ENCODE results near the gene SERP2. TPM values are rescaled to one million over a fixed set of nuclear protein-coding genes. Genes with fewer than 3 reads are reported as not detected.
"Not testable (repeated sequence)": the region's sequence is repeated elsewhere in the genome, so short reads cannot be mapped to it uniquely, and the experiment has no call there.

SERP2 gene
- total RNA-seq (2021; ENCODE audit: unreplicated experiment) (not detected), Bru-seq, nascent RNA (not detected), BruChase-seq, experiment 1, labeled RNA remaining after a 6-hour chase (percentile 7 among the genes with signal in this experiment), BruChase-seq, experiment 2, labeled RNA remaining after a 2-hour chase (percentile 4 among the genes with signal in this experiment)
- not detected in 2 replicates for polyA plus RNA-seq (2012)
- long read RNA-seq, result 0 reads

DNA sequence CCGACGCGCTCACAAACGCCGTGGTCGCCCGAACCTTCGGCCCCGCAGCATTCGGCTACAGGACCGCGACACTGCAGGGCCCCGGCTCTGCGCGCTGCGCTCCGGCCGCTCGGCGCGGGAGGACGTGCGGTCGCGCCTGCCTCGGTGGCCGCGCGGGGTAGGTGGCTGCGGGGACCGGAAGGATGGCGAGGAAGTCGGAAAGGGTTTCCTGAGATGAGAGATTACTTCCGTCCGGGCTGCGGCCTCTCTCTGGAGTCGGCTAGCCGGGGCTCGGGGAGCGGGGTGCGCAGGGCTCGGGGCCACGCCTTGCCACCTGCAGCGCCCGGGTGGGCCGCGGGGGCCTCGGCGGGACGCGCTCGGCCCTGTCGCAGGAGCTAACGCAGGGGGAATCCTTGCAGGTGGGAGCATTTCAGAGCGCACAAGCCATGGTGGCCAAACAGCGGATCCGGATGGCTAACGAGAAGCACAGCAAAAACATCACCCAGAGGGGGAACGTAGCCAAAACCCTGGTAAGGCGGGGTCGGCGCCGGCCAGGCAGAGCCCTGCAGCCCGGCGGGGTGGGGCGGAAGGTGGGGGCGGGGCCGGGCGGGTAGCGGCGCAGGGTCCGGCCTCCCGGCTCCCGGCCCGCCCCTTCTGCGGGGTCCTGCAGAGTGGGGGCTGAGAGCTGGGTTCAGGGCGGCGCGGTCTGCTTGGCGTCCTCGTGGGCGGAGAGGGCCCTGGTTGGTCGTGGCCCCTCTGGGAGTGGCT, at the start of gene SERP2:
Gene SERP2, plus strand, starts transcription at position 224 of the 747 bp plus-strand sequence. Its CDS starts 202 bp downstream, at position 426.
- Histone ChIP-seq H3K79me2 (ENCODE audit: insufficient read depth, low read length) (no peaks in the 10 kb centered on the region), H3K4me3 (replicated peaks in 1 of 2; ENCODE audit: low read depth in 1 of 2, low read length in 2 of 2) (no peak within 1 kb of the TSS), H2AFZ (ENCODE audit: low read depth, low read length, poor library complexity, severe bottlenecking) (no peak within 1 kb of the TSS), H3K9me3 (ENCODE audit: control insufficient read depth in 1 of 2, insufficient read depth in 1 of 2, low read depth in 1 of 2, low read length in 2 of 2) (no peaks in the 10 kb centered on the region), H4K20me1 (ENCODE audit: insufficient read depth) (no peaks in the 10 kb centered on the region), H3K4me1 (ENCODE audit: control insufficient read depth in 1 of 2, insufficient read depth in 2 of 2, low read length in 2 of 2) (peaks cover 0 to 6% of the 10 kb centered on the region in 2 experiments; a peak in 2 of 4 replicates), H3K27me3 (ENCODE audit: insufficient read depth, low read length) (no peaks in the 10 kb centered on the region), H3K36me3 (ENCODE audit: control insufficient read depth in 1 of 2, insufficient read depth in 2 of 2, low read length in 2 of 2) (no peaks in the 10 kb centered on the region), H3K9me2 (ENCODE audit: insufficient read depth) (no peaks in the 10 kb centered on the region), H3K4me2 (ENCODE audit: low read length) (no peak within 1 kb of the TSS), H3K27ac (ENCODE audit: low read depth, low read length) (no peak within 1 kb of the TSS), H3K9ac (ENCODE audit: low read length) (no peak within 1 kb of the TSS)
- ATAC-seq, result no peak
- TF ChIP-seq CEBPB (IDR thresholded peaks at IDR 0.05; ENCODE audit: low read depth) (no peak), EZH2 (IDR thresholded peaks at IDR 0.05) (no peak), RAD21 (IDR thresholded peaks at IDR 0.05; ENCODE audit: low read depth) (no peak), YY1 (IDR thresholded peaks at IDR 0.05; ENCODE audit: extremely low read depth, insufficient replicate concordance, low read depth, low read length) (no peak), POLR2A (IDR thresholded peaks at IDR 0.05; ENCODE audit: borderline replicate concordance, extremely low read depth, insufficient read depth, insufficient read length) (no peak), POLR2AphosphoS5 (IDR thresholded peaks at IDR 0.05; ENCODE audit: low read depth, low read length) (no peak), CBX3 (IDR thresholded peaks at IDR 0.05; ENCODE audit: low read depth) (no peak), SRF (IDR thresholded peaks at IDR 0.05; ENCODE audit: low read depth) (no peak)
- TF ChIP-seq, protein P1, sequence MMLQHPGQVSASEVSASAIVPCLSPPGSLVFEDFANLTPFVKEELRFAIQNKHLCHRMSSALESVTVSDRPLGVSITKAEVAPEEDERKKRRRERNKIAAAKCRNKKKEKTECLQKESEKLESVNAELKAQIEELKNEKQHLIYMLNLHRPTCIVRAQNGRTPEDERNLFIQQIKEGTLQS (IDR thresholded peaks at IDR 0.05), result no peak
- BruUV-seq (replicated peaks), result no TSS peak
- intact Hi-C loops (cut with micrococcal nuclease), result no loop called here
- POLR2A ChIA-PET, result no interaction called here
- no peak for DNase-seq (ENCODE audit: low read depth, low spot score)
- RAD21 ChIA-PET (ENCODE audit: low non-redundant PET in 1 of 2, low total read pairs in 2 of 2, uncharacterized antibody in 2 of 2, unreplicated experiment in 2 of 2), result no interaction called here
- CTCF ChIA-PET, result no interaction called here

DNA sequence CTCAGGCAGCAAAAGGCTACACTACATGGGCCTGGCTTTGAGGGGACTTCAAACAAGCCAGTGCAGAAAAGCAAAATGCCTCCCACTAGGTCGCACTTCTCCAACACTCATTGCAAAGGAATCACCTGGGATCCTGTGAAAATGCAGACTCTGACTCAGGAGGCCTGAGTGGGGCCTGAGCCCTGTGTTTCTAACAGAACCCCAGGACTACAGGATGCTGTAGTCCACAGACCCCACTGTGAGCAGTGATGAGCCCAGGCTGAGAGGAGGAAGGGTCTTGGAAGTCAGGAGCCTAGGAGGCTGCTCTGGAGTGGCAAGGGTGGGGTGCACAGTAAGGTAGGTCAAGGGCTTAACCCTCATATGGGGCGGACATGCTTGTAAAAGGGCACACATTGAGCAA, 46.7 kb upstream of the SERP2 start:
- CTCF ChIA-PET, result no interaction called here
- Histone ChIP-seq H3K4me2 (ENCODE audit: low read length) (no peak overlapping the region), H4K20me1 (ENCODE audit: insufficient read depth) (no peaks in the 10 kb centered on the region), H3K27me3 (ENCODE audit: insufficient read depth, low read length) (no peaks in the 10 kb centered on the region), H3K9me2 (ENCODE audit: insufficient read depth) (no peaks in the 10 kb centered on the region), H3K9me3 (ENCODE audit: control insufficient read depth in 1 of 2, insufficient read depth in 1 of 2, low read depth in 1 of 2, low read length in 2 of 2) (no peaks in the 10 kb centered on the region), H3K27ac (ENCODE audit: low read depth, low read length) (no peak overlapping the region), H3K4me3 (replicated peaks in 1 of 2; ENCODE audit: low read depth in 1 of 2, low read length in 2 of 2) (no peak overlapping the region), H3K79me2 (ENCODE audit: insufficient read depth, low read length) (no peaks in the 10 kb centered on the region), H3K4me1 (ENCODE audit: control insufficient read depth in 1 of 2, insufficient read depth in 2 of 2, low read length in 2 of 2) (peaks cover 7 to 11% of the 10 kb centered on the region in 2 experiments; a peak in 3 of 4 replicates), H3K9ac (ENCODE audit: low read length) (no peak overlapping the region), H3K36me3 (ENCODE audit: control insufficient read depth in 1 of 2, insufficient read depth in 2 of 2, low read length in 2 of 2) (no peaks in the 10 kb centered on the region), H2AFZ (ENCODE audit: low read depth, low read length, poor library complexity, severe bottlenecking) (no peak overlapping the region)
- TF ChIP-seq JUND (IDR thresholded peaks at IDR 0.05), result no peak
- RAD21 ChIA-PET (ENCODE audit: low non-redundant PET in 1 of 2, low total read pairs in 2 of 2, uncharacterized antibody in 2 of 2, unreplicated experiment in 2 of 2), result no interaction called here
- DNase-seq (ENCODE audit: low read depth, low spot score) (no peak), ATAC-seq (no peak)
- POLR2A ChIA-PET, result no interaction called here
- no TSS peak for BruUV-seq (replicated peaks)
- intact Hi-C loops (cut with micrococcal nuclease), result no loop called here

DNA sequence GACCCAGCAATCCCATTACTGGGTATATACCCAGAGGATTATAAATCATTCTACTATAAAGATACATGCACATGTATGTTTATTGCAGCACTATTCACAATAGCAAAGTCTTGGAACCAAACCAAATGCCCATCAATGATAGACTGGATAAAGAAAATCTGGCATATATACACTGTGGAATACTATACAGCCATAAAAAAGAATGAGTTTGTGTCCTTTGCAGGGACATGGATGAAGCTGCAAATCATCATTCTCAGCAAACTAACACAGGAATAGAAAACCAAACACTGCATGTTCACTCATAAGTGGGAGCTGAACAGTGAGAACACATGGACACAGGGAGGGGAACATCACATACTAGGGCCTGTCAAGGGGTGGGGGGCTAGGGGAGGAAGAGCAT, 44.6 kb upstream of the SERP2 start:
- H3K27ac ChIP-seq (ENCODE audit: low read depth, low read length); RAD21 ChIA-PET (ENCODE audit: low non-redundant PET in 1 of 2, low total read pairs in 2 of 2, uncharacterized antibody in 2 of 2, unreplicated experiment in 2 of 2); H3K27me3 ChIP-seq (ENCODE audit: insufficient read depth, low read length); H3K9ac ChIP-seq (ENCODE audit: low read length); H3K9me2 ChIP-seq (ENCODE audit: insufficient read depth); H3K9me3 ChIP-seq (ENCODE audit: control insufficient read depth in 1 of 2, insufficient read depth in 1 of 2, low read depth in 1 of 2, low read length in 2 of 2); BruUV-seq (replicated peaks); H4K20me1 ChIP-seq (ENCODE audit: insufficient read depth); H3K36me3 ChIP-seq (ENCODE audit: control insufficient read depth in 1 of 2, insufficient read depth in 2 of 2, low read length in 2 of 2); CTCF ChIA-PET; H3K4me3 ChIP-seq (replicated peaks in 1 of 2; ENCODE audit: low read depth in 1 of 2, low read length in 2 of 2); H2AFZ ChIP-seq (ENCODE audit: low read depth, low read length, poor library complexity, severe bottlenecking); DNase-seq (ENCODE audit: low read depth, low spot score); H3K79me2 ChIP-seq (ENCODE audit: insufficient read depth, low read length); ATAC-seq; intact Hi-C loops (cut with micrococcal nuclease); POLR2A ChIA-PET; H3K4me2 ChIP-seq (ENCODE audit: low read length): not testable (repeated sequence)
- H3K4me1 ChIP-seq (ENCODE audit: control insufficient read depth in 1 of 2, insufficient read depth in 2 of 2, low read length in 2 of 2), result peaks cover 7 to 17% of the 10 kb centered on the region in 2 experiments; a peak in 3 of 4 replicates

Measured in HCT116 (cell line).